HepG2 (cell line): Measurements from ENCODE around the gene CCBE1. TPM values are rescaled to one million over a fixed set of nuclear protein-coding genes. Genes with fewer than 3 reads are reported as not detected.

ENCODE experiments used
- ATAC-seq: fragments of 200-7000 bp; cut with Tn5 transposase; 3 replicates; pipeline ENCODE4 v1.9.1; 2020; ENCODE audit warnings: mild to moderate bottlenecking, moderate library complexity
- BruUV-seq: library from RNA; stranded (reverse); fragments of 400-500 nt; replicated peaks from 2 replicates; lab custom pipeline; 2021; lab: Mats Ljungman, UMichigan
- CTCF ChIA-PET: fragments of 300-600 bp; formaldehyde crosslinking; extraction: SDS; loops from one replicate; lab custom pipeline; 2021; ENCODE audit warnings: low total read pairs, inconsistent platforms, low intra/inter-chr PET ratio; lab: Yijun Ruan, JAX
- POLR2A ChIA-PET: fragments of 350-600 bp; sonication (Branson Sonifier 250); formaldehyde crosslinking; loops from one replicate; lab custom pipeline; 2020; ENCODE audit warnings: antibody characterized with exemption, inconsistent platforms; lab: Yijun Ruan, JAX
- DNase-seq: peaks from one replicate; pipeline ENCODE4 v3.0.0-alpha.2; 2015; ENCODE audit warnings: low spot score
- FAIRE-seq: peaks from 3 replicates; lab custom pipeline; 2011; peaks lifted over from hg19 to GRCh38; lab: Jason Lieb, UNC
- H2AFZ ChIP-seq: one replicate; pipeline ENCODE4 v1.6.1; 2011; ENCODE audit warnings: low read length, inconsistent platforms
- H3K27ac ChIP-seq: fragments of 300-600 bp; 3 replicates; pipeline ENCODE4 v1.8.0; 2011; ENCODE audit warnings: mixed run types, mild to moderate bottlenecking, mixed read lengths, low read length, inconsistent platforms; ENCODE audit not compliant: insufficient read depth; ENCODE audit errors: extremely low read length
- H3K27me3 ChIP-seq, 2 experiments: fragments of 200-600 bp in 1 of 2; 2 replicates in 1 of 2; 3 replicates in 1 of 2; pipeline versions ENCODE4 v1.6.0 to v1.8.0; 2011; ENCODE audit warnings: low read length in 2 of 2, mild to moderate bottlenecking in 2 of 2, moderate library complexity in 2 of 2, inconsistent platforms in 1 of 2; ENCODE audit not compliant: insufficient read depth in 2 of 2, control insufficient read depth in 1 of 2
- H3K36me3 ChIP-seq, 2 experiments: fragments of 200-600 bp in 1 of 2; replicated peaks in 1 of 2; 2 replicates in 1 of 2; 3 replicates in 1 of 2; pipeline versions ENCODE4 v1.5.1 to v1.8.0; 2011; ENCODE audit warnings: low read length in 2 of 2, inconsistent platforms in 1 of 2; ENCODE audit not compliant: insufficient read depth in 2 of 2, control insufficient read depth in 1 of 2
- H3K4me1 ChIP-seq: 2 replicates; pipeline ENCODE4 v1.5.1; 2012; ENCODE audit warnings: low read length, inconsistent platforms; ENCODE audit not compliant: insufficient read depth
- H3K4me2 ChIP-seq: 2 replicates; pipeline ENCODE4 v1.6.0; 2011; ENCODE audit warnings: low read depth, low read length, inconsistent platforms
- H3K4me3 ChIP-seq, 3 experiments: fragments of 200-600 bp in 1 of 3; sonication (generic), shearing (Covaris generic) in 1 of 3; replicated peaks in 1 of 3; 2 replicates each; pipeline ENCODE4 v1.5.1; 2011 to 2016; ENCODE audit warnings: low read length in 3 of 3, inconsistent platforms in 2 of 3, low read depth in 2 of 3, mild to moderate bottlenecking in 2 of 3, control low read depth in 1 of 3, mixed read lengths in 1 of 3; ENCODE audit not compliant: insufficient read depth in 1 of 3
- H3K79me2 ChIP-seq: one replicate; pipeline ENCODE4 v1.6.1; 2011; ENCODE audit warnings: low read length, inconsistent platforms; ENCODE audit not compliant: insufficient read depth
- H3K9ac ChIP-seq: 2 replicates; pipeline ENCODE4 v1.6.0; 2011; ENCODE audit warnings: mild to moderate bottlenecking, low read depth, low read length, inconsistent platforms; ENCODE audit not compliant: insufficient read depth
- H3K9me3 ChIP-seq: 2 replicates; pipeline ENCODE4 v1.5.1; 2012; ENCODE audit warnings: mild to moderate bottlenecking, low read length
- H4K20me1 ChIP-seq: 2 replicates; pipeline ENCODE4 v1.6.0; 2011; ENCODE audit warnings: inconsistent platforms, mild to moderate bottlenecking, low read length, moderate library complexity; ENCODE audit not compliant: insufficient read depth
- ATM ChIP-seq: fragments of 450-650 bp; IDR thresholded peaks from 2 replicates; pipeline ENCODE4 v1.7.1; 2017; ENCODE audit warnings: mild to moderate bottlenecking, borderline replicate concordance
- CBX5 ChIP-seq: sonication (generic); formaldehyde crosslinking; IDR thresholded peaks from 2 replicates; pipeline ENCODE4 v1.4.0; 2020; ENCODE audit warnings: missing genetic modification reagents, borderline replicate concordance
- GRHL1 ChIP-seq: sonication (generic); formaldehyde crosslinking; conservative IDR thresholded peaks from 2 replicates; pipeline ENCODE4 v1.8.0; 2022; ENCODE audit warnings: missing genetic modification reagents
- MAX ChIP-seq: IDR thresholded peaks from 2 replicates; pipeline ENCODE4 v1.6.1; 2012; ENCODE audit warnings: inconsistent platforms
- NCOA2 ChIP-seq: sonication (generic); formaldehyde crosslinking; IDR thresholded peaks from 2 replicates; pipeline ENCODE4 v1.8.0; 2022; ENCODE audit warnings: inconsistent platforms
- ZNF770 ChIP-seq: sonication (generic); formaldehyde crosslinking; IDR thresholded peaks from 2 replicates; pipeline ENCODE4 v1.5.0; 2020; ENCODE audit warnings: mild to moderate bottlenecking, missing genetic modification reagents
- ZNF780A ChIP-seq: sonication (generic); formaldehyde crosslinking; IDR thresholded peaks from 2 replicates; pipeline ENCODE4 v1.8.0; 2022; ENCODE audit warnings: mild to moderate bottlenecking, missing genetic modification reagents, moderate library complexity
- ZXDC ChIP-seq: sonication (generic); formaldehyde crosslinking; IDR thresholded peaks from 2 replicates; pipeline ENCODE4 v1.5.0; 2020; ENCODE audit warnings: mild to moderate bottlenecking, missing genetic modification reagents
- WGBS: methylation state at CpG from one replicate; pipeline ENCODE4 v1.1.6; 2017; ENCODE audit warnings: low lambda C conversion rate; 5-methylcytosine and 5-hydroxymethylcytosine counted together
- in situ Hi-C: cut with HindIII; loops from 2 replicates; pipeline ENCODE4 v1.10.0; 2017; ENCODE audit warnings: low pct_unique_long_range_greater_than_20kb; ENCODE audit not compliant: extremely low pct_ligation_motif_present
- intact Hi-C: fragments of 100-400 bp; cut with micrococcal nuclease; formaldehyde crosslinking; loops from one replicate; pipeline ENCODE4 v1.10.0; 2022; ENCODE audit not compliant: unreplicated experiment
- polyA plus RNA-seq, 8 experiments: library from polyadenylated mRNA; depleted of rRNA in 3 of 8; stranded (reverse) in 7 of 8; unstranded in 1 of 8; fragments of >200 nt; fragmentation: Illumina TruSeq in 4 of 8; extraction: Trizol in 4 of 8; gene quantifications; 2 replicates each; pipeline versions ENCODE4 v1.2.1 to v1.2.3, GENCODE V29; 2011 to 2016; ENCODE audit warnings: low read depth in 4 of 8, missing spikeins in 1 of 8, mixed read lengths in 1 of 8; ENCODE audit not compliant: insufficient read depth in 1 of 8
- total RNA-seq, 5 experiments: library from RNA; depleted of rRNA; stranded (reverse); fragments of >200 nt; fragmentation: Illumina TruSeq; extraction: Trizol; gene quantifications; 2 replicates each; pipeline ENCODE4 v1.2.3, GENCODE V29; 2016; ENCODE audit warnings: low read depth in 1 of 5

CCBE1 gene
- total and polyA plus RNA-seq, 2 of the 13 experiments (the other 11 are each of a cell fraction or from before 2014, with no cell fraction given) = not detected

- intact Hi-C loops = no loop called here
- Histone ChIP-seq H3K36me3 (no peaks in the 10 kb centered on the region), H3K79me2 (no peaks in the 10 kb centered on the region), H3K9ac (no peak overlapping the region), H3K4me1 (peaks cover 35% of the 10 kb centered on the region), H3K9me3 (no peaks in the 10 kb centered on the region), H3K4me3 (no peak overlapping the region), H3K27ac (no peak overlapping the region), H4K20me1 (peaks cover 3% of the 10 kb centered on the region; the same call in 1 of the 2 replicates), H2AFZ (no peak overlapping the region), H3K27me3 (peaks cover 0 to 24% of the 10 kb centered on the region in 2 experiments; a peak in 2 of 5 replicates), H3K4me2 (no peak overlapping the region)
- in situ Hi-C loops = no loop called here
- ChIA-PET CTCF (no interaction called here), POLR2A (no interaction called here)
- ATAC-seq (no peak), DNase-seq (no peak), FAIRE-seq (no peak)
- no TSS peak for BruUV-seq
- TF ChIP-seq ZNF780A (CRISPR knock-in tag) = no peak
- WGBS = 7% methylated on average over 6 of the region's 7 CpGs
Observed at GRCh38 chr18:59512025-59512755, 185.0 kb downstream of the CCBE1 start.

- Histone ChIP-seq H3K79me2 (no peaks in the 10 kb centered on the region), H4K20me1 (no peaks in the 10 kb centered on the region), H3K36me3 (no peaks in the 10 kb centered on the region), H2AFZ (no peak overlapping the region), H3K27me3 (peaks cover 0 to 20% of the 10 kb centered on the region in 2 experiments; a peak in 2 of 5 replicates), H3K27ac (no peak overlapping the region), H3K4me1 (peaks cover 11% of the 10 kb centered on the region), H3K4me2 (no peak overlapping the region), H3K4me3 (no peak overlapping the region), H3K9ac (no peak overlapping the region), H3K9me3 (no peaks in the 10 kb centered on the region)
- no TSS peak for BruUV-seq
- ATAC-seq = no peak
- in situ Hi-C loops = no loop called here
- POLR2A ChIA-PET = no interaction called here
- intact Hi-C loops = no loop called here
- FAIRE-seq = no peak
- WGBS = 22% methylated on average over 8 of the region's 8 CpGs
- CTCF ChIA-PET = no interaction called here
- no peak for DNase-seq
- TF ChIP-seq MAX (no peak), ZXDC (no peak), ZNF770 (CRISPR knock-in tag) (no peak), CBX5 (CRISPR knock-in tag) (no peak), ATM (no peak), GRHL1 (no peak), NCOA2 (no peak)
Observed at GRCh38 chr18:59509481-59510442, 187.5 kb downstream of the CCBE1 start.
